Fibroblast of mammary gland (primary cell): ENCODE results near the gene BANK1.

ENCODE experiments used
- DNase-seq: peaks from one replicate; pipeline ENCODE4 v3.0.0-alpha.2; 2010; ENCODE audit warnings: low read depth
- H3K4me3 ChIP-seq: 2 replicates; pipeline ENCODE4 v1.5.1; 2011; ENCODE audit warnings: low read depth, mild to moderate bottlenecking, low read length, moderate library complexity; ENCODE audit not compliant: control insufficient read depth
- CTCF ChIP-seq: conservative IDR thresholded peaks from 2 replicates; pipeline ENCODE4 v1.5.1; 2011; ENCODE audit warnings: low read depth, low read length, inconsistent platforms; ENCODE audit not compliant: control insufficient read depth, insufficient read depth

Gene BANK1

GRCh38 chr4:101948055-101948454, 157.5 kb downstream of the BANK1 start:
- no peak for DNase-seq
- no peak for TF ChIP-seq CTCF
- no peak overlapping the region for H3K4me3 ChIP-seq

- H3K4me3 ChIP-seq, result no peak overlapping the region
- TF ChIP-seq CTCF, result no peak
- DNase-seq, result no peak
Measured at GRCh38 chr4:101948951-101949350, 158.4 kb downstream of the BANK1 start.

DNA sequence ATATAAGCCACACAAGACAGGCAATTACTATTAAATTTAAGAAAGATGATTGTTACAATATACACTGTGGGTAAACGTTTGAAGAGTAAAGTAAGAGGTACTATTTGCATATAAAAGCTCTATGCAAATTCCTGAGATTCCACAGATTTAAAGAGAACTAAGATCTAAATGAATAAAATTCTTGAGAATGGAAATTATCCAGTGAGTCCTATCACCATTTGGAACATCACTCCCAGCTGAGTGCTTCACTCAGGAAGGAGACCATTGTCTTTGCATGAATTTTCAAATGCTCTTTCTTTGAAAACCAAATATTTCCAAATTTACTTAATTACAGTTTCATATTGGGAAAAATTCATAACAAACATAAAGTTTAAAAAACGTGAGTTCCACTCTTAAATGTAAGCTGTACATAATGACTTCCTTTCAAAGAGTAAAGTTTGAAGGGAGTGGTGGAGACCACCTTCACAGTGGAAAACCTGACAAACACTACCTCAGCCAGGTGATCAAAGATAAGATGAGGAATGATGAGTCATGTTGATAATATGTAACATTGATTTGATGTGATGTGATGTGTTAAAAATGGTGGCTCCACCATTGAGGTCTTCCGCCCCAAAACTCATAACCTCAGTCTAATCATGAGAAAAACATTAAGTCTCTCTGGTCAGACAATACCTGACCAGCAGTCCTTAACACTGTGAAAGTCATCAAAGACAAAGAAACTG, 159.9 kb downstream of the BANK1 start:
- TF ChIP-seq CTCF, result no peak
- H3K4me3 ChIP-seq, result no peak overlapping the region
- DNase-seq, result no peak

DNA sequence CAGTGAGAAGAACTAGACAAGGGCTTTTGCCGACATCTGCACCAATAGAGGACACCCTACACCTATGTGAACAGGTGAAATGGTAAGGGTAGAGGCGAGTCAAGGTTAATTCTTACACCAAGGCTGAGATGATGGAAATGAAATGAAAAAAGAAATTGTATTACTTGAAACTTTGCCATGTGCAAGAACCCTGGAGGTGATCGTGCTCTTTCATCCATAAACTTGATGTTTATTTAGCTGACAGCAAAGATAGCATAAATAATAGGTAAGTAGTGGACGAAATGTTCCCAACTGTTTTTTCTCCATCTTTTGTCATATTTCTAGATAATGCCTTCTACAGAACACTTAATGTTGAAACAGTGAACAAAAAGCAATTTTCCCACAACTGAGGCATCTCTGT, 162.5 kb downstream of the BANK1 start:
- no peak for DNase-seq
- TF ChIP-seq CTCF, result no peak
- H3K4me3 ChIP-seq, result no peak overlapping the region

- H3K4me3 ChIP-seq, result no peak overlapping the region
- DNase-seq, result peak; percentile 20
- no peak for TF ChIP-seq CTCF
Measured at GRCh38 chr4:101953949-101954348, 163.4 kb downstream of the BANK1 start.

DNA sequence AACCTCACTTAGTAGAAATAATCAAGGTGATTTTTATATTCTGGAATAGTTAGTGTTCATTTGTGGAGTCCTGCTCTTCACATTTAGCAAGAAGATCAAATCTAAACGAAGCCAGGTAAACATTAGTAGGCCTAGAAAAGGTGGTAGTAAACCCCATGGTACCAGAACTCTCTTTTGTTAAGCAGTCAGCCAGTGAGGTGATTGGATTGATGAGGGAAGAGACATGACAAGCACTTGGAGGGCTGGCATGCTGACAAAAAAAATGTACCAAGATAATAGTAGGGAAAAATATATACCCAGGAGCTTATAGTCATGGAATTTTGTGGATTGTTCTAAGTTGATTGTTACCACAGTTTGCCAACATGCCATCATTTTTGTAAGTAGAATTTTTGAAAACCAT, 163.8 kb downstream of the BANK1 start:
- no peak for DNase-seq
- H3K4me3 ChIP-seq, result no peak overlapping the region
- TF ChIP-seq CTCF, result no peak
